ENCODE results near the gene KLHDC10. TPM values are rescaled to one million over a fixed set of nuclear protein-coding genes. Genes with fewer than 3 reads are reported as not detected.

The KLHDC10 gene
- total and polyA plus RNA-seq, 2 of the 13 experiments (the other 11 are each of a cell fraction or from before 2014, with no cell fraction given) = 11.9 to 21.6 TPM

DNA sequence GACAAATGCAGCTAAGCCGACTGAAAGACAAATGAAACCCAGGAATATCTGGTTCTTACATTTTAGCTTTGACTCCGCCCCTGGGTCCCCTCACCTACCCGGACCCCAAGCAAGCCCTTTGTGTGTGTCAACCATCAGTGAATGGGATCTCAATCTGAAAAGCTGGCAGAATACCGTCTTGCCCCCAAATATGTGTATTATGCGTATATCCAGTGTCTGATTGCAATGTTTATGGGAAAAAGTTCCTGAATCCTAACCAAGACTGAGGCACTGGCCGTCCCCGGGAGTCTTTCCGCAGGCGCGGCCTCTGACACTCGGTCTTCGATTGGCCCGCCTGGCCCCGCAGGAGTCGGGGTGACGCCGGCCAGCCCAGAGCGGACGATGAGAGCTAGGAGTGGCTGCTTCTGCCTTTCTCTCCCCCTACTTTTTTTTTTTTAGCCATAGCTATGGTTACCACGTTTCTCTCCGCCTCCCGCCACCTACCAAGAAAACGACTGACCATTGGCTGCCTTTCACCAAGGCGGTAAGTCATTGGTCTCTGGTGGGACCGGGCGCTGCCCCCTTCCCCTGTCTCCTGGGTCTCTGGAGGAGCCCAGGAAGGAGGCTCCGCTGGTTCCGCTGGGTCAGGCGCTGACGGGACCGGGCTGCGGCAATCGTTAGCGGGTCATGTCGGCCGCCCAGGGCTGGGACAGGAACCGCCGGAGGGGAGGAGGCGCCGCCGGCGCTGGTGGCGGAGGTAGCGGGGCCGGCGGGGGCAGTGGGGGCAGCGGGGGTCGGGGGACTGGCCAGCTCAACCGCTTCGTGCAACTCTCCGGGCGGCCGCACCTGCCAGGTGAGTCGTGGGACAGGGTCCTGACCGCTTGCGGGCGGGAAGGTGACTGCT lies at the start of gene KLHDC10 (continued):
- TF ChIP-seq, protein P1, sequence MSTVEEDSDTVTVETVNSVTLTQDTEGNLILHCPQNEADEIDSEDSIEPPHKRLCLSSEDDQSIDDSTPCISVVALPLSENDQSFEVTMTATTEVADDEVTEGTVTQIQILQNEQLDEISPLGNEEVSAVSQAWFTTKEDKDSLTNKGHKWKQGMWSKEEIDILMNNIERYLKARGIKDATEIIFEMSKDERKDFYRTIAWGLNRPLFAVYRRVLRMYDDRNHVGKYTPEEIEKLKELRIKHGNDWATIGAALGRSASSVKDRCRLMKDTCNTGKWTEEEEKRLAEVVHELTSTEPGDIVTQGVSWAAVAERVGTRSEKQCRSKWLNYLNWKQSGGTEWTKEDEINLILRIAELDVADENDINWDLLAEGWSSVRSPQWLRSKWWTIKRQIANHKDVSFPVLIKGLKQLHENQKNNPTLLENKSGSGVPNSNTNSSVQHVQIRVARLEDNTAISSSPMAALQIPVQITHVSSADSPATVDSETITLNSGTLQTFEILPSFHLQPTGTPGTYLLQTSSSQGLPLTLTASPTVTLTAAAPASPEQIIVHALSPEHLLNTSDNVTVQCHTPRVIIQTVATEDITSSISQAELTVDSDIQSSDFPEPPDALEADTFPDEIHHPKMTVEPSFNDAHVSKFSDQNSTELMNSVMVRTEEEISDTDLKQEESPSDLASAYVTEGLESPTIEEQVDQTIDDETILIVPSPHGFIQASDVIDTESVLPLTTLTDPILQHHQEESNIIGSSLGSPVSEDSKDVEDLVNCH (CRISPR knock-in tag; IDR thresholded peaks at IDR 0.05) = no peak
- TF ChIP-seq, protein P2, sequence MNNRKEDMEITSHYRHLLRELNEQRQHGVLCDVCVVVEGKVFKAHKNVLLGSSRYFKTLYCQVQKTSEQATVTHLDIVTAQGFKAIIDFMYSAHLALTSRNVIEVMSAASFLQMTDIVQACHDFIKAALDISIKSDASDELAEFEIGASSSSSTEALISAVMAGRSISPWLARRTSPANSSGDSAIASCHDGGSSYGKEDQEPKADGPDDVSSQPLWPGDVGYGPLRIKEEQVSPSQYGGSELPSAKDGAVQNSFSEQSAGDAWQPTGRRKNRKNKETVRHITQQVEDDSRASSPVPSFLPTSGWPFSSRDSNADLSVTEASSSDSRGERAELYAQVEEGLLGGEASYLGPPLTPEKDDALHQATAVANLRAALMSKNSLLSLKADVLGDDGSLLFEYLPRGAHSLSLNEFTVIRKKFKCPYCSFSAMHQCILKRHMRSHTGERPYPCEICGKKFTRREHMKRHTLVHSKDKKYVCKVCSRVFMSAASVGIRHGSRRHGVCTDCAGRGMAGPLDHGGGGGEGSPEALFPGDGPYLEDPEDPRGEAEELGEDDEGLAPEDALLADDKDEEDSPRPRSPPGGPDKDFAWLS (CRISPR knock-in tag; IDR thresholded peaks at IDR 0.05; ENCODE audit: borderline replicate concordance) = no peak
- TF ChIP-seq ZNF160 (CRISPR knock-in tag; IDR thresholded peaks at IDR 0.05) = no peak
- TF ChIP-seq KDM5B (CRISPR knock-in tag; IDR thresholded peaks at IDR 0.05; ENCODE audit: borderline replicate concordance) = peak; percentile 23; the same call in 1 of the 2 replicates
- TF ChIP-seq FOXA3 (CRISPR knock-in tag; IDR thresholded peaks at IDR 0.05) = peak; percentile 65
- 0 out of 2 replicates have a peak, but pooled peaks have one; percentile 35 for TF ChIP-seq KLF9 (CRISPR knock-in tag; IDR thresholded peaks at IDR 0.05; ENCODE audit: low read depth)
- peak; percentile 35 for TF ChIP-seq ZNF883 (CRISPR knock-in tag; IDR thresholded peaks at IDR 0.05; ENCODE audit: not compliant biosample characterization)
- TF ChIP-seq, protein P3, sequence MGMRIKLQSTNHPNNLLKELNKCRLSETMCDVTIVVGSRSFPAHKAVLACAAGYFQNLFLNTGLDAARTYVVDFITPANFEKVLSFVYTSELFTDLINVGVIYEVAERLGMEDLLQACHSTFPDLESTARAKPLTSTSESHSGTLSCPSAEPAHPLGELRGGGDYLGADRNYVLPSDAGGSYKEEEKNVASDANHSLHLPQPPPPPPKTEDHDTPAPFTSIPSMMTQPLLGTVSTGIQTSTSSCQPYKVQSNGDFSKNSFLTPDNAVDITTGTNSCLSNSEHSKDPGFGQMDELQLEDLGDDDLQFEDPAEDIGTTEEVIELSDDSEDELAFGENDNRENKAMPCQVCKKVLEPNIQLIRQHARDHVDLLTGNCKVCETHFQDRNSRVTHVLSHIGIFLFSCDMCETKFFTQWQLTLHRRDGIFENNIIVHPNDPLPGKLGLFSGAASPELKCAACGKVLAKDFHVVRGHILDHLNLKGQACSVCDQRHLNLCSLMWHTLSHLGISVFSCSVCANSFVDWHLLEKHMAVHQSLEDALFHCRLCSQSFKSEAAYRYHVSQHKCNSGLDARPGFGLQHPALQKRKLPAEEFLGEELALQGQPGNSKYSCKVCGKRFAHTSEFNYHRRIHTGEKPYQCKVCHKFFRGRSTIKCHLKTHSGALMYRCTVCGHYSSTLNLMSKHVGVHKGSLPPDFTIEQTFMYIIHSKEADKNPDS (CRISPR knock-in tag; IDR thresholded peaks at IDR 0.05) = no peak
- TF ChIP-seq ZNF841 (CRISPR knock-in tag; IDR thresholded peaks at IDR 0.05; ENCODE audit: borderline replicate concordance) = no peak
- TF ChIP-seq, protein P4, sequence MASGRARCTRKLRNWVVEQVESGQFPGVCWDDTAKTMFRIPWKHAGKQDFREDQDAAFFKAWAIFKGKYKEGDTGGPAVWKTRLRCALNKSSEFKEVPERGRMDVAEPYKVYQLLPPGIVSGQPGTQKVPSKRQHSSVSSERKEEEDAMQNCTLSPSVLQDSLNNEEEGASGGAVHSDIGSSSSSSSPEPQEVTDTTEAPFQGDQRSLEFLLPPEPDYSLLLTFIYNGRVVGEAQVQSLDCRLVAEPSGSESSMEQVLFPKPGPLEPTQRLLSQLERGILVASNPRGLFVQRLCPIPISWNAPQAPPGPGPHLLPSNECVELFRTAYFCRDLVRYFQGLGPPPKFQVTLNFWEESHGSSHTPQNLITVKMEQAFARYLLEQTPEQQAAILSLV (CRISPR knock-in tag; IDR thresholded peaks at IDR 0.05; ENCODE audit: borderline replicate concordance) = peak; percentile 82
- peak; percentile 67; the same call in 1 of the 2 replicates for TF ChIP-seq ZNF33B (CRISPR knock-in tag; IDR thresholded peaks at IDR 0.05)
- 0 out of 2 replicates have a peak, but pooled peaks have one; percentile 15 for TF ChIP-seq SUZ12 (IDR thresholded peaks at IDR 0.05; ENCODE audit: low read depth, low read length)
- TF ChIP-seq, protein P5, sequence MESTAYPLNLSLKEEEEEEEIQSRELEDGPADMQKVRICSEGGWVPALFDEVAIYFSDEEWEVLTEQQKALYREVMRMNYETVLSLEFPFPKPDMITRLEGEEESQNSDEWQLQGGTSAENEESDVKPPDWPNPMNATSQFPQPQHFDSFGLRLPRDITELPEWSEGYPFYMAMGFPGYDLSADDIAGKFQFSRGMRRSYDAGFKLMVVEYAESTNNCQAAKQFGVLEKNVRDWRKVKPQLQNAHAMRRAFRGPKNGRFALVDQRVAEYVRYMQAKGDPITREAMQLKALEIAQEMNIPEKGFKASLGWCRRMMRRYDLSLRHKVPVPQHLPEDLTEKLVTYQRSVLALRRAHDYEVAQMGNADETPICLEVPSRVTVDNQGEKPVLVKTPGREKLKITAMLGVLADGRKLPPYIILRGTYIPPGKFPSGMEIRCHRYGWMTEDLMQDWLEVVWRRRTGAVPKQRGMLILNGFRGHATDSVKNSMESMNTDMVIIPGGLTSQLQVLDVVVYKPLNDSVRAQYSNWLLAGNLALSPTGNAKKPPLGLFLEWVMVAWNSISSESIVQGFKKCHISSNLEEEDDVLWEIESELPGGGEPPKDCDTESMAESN (CRISPR knock-in tag; conservative IDR thresholded peaks at IDR 0.05) = no peak
- no peak; the same call in 1 of the 2 replicates for TF ChIP-seq ZNF124 (CRISPR knock-in tag; IDR thresholded peaks at IDR 0.05)
